ENCODE data around the gene PTPN14.

PTPN14 gene

GRCh38 chr1:214364786-214365295 lies 186.6 kb downstream of the PTPN14 start:
- DNase-seq (ENCODE audit: low read depth): no peak

GRCh38 chr1:214364386-214364785 lies 187.0 kb downstream of the PTPN14 start:
- DNase-seq (ENCODE audit: low read depth): no peak

- DNase-seq (ENCODE audit: low read depth): no peak
Observed at GRCh38 chr1:214363386-214363785, 188.0 kb downstream of the PTPN14 start.

- no peak for DNase-seq (ENCODE audit: low read depth)
Observed at GRCh38 chr1:214362188-214362882, 189.1 kb downstream of the PTPN14 start.

DNA sequence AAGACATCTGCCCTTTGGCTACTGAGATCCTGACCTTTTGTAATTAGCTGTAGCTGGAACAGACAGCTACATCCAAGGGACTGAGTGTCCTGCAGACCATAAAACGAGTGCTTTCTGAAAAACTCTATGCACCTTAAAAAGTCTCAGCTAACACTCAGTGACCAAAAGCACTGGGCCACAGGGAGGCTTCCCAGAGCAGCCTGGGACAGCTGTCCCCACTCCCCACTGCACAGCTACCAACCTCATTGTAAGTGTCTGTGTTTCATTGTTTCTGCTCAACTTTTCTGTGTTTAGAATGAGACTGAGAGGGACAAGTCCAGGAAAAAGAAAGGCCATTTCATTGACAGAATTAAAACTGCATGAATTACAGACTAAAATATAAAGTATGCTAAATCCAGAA lies 189.8 kb downstream of the PTPN14 start:
- DNase-seq (ENCODE audit: low read depth): no peak

- no peak for DNase-seq (ENCODE audit: low read depth)
Observed at GRCh38 chr1:214360525-214361164, 190.8 kb downstream of the PTPN14 start.

DNA sequence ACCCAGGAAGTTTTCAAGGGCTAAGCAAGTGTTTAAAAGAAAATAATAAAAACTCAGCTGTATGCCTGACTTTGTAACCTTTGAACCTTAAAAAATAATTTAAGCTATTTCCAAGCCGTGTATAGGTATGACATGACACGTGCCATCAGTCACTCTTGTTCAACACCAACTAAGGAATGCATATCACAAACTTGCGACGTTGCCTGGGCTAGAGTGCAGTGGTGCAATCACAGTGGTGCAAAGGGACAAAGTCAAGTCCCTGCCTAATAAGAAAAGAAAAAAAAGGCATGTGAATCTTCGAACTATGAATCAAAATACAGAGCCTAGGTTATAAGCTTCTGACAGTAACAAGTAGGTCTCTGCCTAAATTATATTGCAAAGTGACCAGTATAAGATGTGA lies 191.3 kb downstream of the PTPN14 start:
- no peak for DNase-seq (ENCODE audit: low read depth)

GRCh38 chr1:214354440-214355148 lies 196.8 kb downstream of the PTPN14 start:
- DNase-seq (ENCODE audit: low read depth): no peak

GRCh38 chr1:214352838-214353237 lies 198.6 kb downstream of the PTPN14 start:
- DNase-seq (ENCODE audit: low read depth): no peak

GRCh38 chr1:214351551-214352277 lies 199.7 kb downstream of the PTPN14 start:
- no peak for DNase-seq (ENCODE audit: low read depth)

GRCh38 chr1:214349781-214350180 lies 201.6 kb downstream of the PTPN14 start:
- no peak for DNase-seq (ENCODE audit: low read depth)

DNA sequence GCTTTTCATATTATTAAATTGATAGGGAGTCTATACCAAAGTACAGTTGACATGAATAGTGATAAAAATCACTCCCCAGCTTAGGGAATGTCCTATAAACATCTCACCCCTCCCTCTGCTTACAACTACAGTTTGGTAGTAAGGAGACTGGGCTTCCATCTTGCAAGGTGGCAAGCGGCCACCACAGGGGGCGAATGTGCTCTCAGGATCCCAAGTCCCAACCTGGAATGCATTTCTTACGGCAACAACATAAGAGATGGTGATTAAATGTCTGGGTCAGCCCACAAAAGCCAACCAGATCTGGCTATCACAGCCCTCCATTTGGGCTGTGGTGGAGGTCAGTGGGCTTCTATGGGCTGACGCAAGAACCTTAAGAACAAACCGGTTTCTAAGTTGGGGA lies 202.4 kb downstream of the PTPN14 start:
- DNase-seq (ENCODE audit: low read depth): no peak

- DNase-seq (ENCODE audit: low read depth): no peak
Observed at GRCh38 chr1:214344897-214345296, 206.5 kb downstream of the PTPN14 start.

DNA sequence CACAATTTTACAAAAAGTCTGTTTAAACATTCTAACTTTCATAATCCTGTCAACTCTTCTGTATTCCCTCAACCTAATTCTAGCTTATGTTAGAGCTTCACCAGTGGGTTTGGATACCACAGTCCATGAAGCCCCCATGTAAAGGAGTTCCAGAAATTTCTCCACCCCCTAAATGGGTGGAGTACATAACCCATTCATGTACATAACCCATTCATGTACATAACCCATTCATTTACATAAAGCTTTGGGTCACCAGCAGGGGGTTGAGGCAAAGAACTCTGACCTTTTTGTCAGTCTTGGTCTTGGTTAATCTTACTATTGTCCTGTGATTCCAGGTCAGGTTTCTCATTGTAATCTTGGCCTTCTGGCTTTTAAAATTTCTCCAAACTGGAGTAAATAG lies 208.9 kb downstream of the PTPN14 start:
- no peak for DNase-seq (ENCODE audit: low read depth)

DNA sequence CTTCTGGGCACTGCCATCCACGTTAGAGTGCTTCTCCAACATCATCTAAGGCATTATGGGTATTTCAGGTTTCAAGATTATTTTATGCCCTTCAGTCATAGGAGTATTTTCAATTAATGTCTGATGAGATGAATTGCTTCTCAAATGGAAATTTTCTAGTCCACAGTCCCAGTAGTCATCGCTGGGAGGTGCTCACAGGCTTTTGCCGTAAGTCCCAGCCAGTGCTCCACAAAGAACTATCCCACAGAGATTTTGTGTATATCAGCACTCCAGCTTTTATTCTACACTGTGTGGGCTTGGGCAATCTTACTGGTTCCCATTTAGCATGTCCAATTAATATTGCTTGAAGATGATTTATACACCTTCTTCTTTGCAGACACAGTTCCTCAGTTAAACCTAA lies 209.5 kb downstream of the PTPN14 start:
- no peak for DNase-seq (ENCODE audit: low read depth)

- no peak for DNase-seq (ENCODE audit: low read depth)
Observed at GRCh38 chr1:214341459-214341858, 209.9 kb downstream of the PTPN14 start.

GRCh38 chr1:214338212-214338611 lies 213.2 kb downstream of the PTPN14 start:
- DNase-seq (ENCODE audit: low read depth): no peak

- no peak for DNase-seq (ENCODE audit: low read depth)
Observed at GRCh38 chr1:214337511-214337910, 213.9 kb downstream of the PTPN14 start.

DNA sequence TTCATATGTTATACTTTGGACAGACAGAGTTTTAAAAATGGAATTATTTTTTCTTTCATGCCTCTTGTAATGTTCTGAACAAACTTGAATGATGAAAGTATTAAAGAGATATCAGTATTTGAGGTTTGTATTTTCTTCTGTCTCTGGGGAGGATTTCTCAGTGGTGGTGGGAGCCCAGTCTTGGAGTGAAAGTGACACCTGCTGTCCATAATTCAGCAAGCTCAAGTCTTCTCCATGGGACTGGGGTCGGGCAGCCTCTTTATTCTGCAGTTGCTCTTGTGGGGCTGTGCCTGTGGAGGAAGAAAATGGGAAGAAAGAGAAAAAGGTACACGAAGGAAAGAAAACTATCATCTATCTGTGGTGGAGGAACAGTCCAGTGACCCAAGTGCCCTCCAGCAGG lies 214.4 kb downstream of the PTPN14 start:
- no peak for DNase-seq (ENCODE audit: low read depth)

DNA sequence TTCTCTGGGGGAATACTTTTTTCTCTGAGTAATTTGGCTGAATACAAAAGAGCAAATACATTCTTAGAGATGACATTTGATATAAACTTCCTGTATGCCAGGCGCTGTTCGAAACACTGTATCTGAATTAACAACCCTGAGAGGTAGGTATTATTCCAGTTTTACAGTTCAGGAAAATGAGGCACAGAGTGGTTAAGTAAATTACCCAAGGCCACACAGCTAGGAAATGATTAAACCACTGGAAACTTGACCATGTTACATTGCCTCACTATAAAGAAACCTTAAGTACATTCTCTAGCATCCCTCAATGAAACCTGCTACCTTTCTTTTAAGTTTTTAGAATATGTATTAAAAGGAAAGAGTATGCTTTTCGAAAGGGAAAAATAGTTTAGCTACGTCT lies 215.8 kb downstream of the PTPN14 start:
- DNase-seq (ENCODE audit: low read depth): no peak

DNA sequence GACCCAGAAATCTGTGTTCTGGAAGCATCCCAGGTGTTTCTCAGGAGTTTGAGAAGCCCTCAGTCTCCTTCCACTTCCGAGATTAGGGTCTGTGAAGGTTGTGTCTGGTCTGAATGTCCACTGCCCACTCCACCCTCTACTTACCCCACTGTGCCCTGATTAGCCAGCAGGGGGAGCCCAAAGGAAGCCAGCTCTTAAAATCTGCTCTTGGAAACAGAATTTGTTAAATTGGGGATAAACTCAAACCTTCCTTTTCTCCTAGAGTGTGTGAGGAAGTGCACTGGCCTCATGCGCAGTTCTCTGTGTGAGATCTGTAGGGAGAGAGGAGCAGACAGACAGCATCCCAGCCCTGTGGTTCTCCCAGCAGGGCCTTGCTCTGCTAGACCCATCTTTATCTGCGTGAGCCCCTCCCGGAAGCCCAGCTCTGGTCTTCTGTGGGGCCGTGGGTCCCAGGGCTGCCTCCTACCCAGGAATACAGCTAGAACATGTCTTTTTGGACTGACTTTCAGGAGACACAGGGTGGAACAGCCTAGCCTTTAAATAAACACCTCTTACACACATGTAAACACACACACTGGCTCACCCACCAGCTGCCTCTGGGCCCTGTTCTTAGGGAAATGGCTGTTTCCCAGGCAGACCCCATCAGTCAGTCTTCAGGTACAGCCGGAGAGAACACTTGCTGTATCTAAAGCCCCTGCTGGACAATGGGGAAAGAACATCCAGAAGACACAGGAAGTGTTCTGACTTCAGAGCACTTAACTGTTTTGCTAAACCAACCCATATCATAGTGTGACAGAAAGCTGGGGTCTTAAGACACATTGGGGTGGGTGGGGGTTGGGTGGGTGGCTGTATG lies 218.2 kb downstream of the PTPN14 start:
- no peak for DNase-seq (ENCODE audit: low read depth)
